AG09319 (cell line): ENCODE data around the gene RPL7L1.

ENCODE experiments used
- DNase-seq: peaks from one replicate; pipeline ENCODE4 v3.0.0-alpha.2; 2010; ENCODE audit warnings: low read depth; ENCODE audit errors: extremely low read depth
- TF ChIP-seq, protein P1 (sequence below): IDR thresholded peaks from 2 replicates; pipeline ENCODE4 v1.5.1; 2011; ENCODE audit warnings: low read depth, mild to moderate bottlenecking, inconsistent platforms, low read length, moderate library complexity

RPL7L1 gene

GRCh38 chr6:42937548-42938427 lies 58.4 kb downstream of the RPL7L1 start:
- DNase-seq, result no peak
- TF ChIP-seq, protein P1, sequence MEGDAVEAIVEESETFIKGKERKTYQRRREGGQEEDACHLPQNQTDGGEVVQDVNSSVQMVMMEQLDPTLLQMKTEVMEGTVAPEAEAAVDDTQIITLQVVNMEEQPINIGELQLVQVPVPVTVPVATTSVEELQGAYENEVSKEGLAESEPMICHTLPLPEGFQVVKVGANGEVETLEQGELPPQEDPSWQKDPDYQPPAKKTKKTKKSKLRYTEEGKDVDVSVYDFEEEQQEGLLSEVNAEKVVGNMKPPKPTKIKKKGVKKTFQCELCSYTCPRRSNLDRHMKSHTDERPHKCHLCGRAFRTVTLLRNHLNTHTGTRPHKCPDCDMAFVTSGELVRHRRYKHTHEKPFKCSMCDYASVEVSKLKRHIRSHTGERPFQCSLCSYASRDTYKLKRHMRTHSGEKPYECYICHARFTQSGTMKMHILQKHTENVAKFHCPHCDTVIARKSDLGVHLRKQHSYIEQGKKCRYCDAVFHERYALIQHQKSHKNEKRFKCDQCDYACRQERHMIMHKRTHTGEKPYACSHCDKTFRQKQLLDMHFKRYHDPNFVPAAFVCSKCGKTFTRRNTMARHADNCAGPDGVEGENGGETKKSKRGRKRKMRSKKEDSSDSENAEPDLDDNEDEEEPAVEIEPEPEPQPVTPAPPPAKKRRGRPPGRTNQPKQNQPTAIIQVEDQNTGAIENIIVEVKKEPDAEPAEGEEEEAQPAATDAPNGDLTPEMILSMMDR, result no peak

GRCh38 chr6:42938428-42938796 lies 59.0 kb downstream of the RPL7L1 start:
- TF ChIP-seq, protein P1, result no peak

GRCh38 chr6:42938987-42939809 lies 59.8 kb downstream of the RPL7L1 start:
- no peak for DNase-seq
- TF ChIP-seq, protein P1, result no peak

More at GRCh38 chr6:42938428-42938796, 59.0 kb downstream of the RPL7L1 start:
- DNase-seq, result no peak
